NCI-H2196 (cell line): ENCODE measurements around the gene RNF7.
"Not testable (repeated sequence)": the region's sequence is repeated elsewhere in the genome, so short reads cannot be mapped to it uniquely, and the experiment has no call there.

Source experiments
- DNase-seq: peaks from one replicate; lab custom pipeline; 2025; ENCODE audit not compliant: unreplicated experiment; lab: John Stamatoyannopoulos, UW

The RNF7 gene

GRCh38 chr3:141738022-141738890 is at the start of gene RNF7:
Gene RNF7 (plus strand): TSS chr3:141738298. CDS start chr3:141738342, 44 bp downstream.
- peak; percentile 99 for DNase-seq

GRCh38 chr3:141690431-141691072 is 47.5 kb upstream of the RNF7 start:
- no peak for DNase-seq

- DNase-seq: not testable (repeated sequence)
Observed at GRCh38 chr3:141691471-141691870, 46.6 kb upstream of the RNF7 start.

GRCh38 chr3:141692973-141693372 is 45.1 kb upstream of the RNF7 start:
- DNase-seq: not testable (repeated sequence)

GRCh38 chr3:141699324-141699723 is 38.8 kb upstream of the RNF7 start:
- no peak for DNase-seq

GRCh38 chr3:141699897-141700296 is 38.2 kb upstream of the RNF7 start:
- no peak for DNase-seq

GRCh38 chr3:141703367-141703766 is 34.7 kb upstream of the RNF7 start:
- DNase-seq: not testable (repeated sequence)

GRCh38 chr3:141707741-141708203 is 30.3 kb upstream of the RNF7 start:
- DNase-seq: no peak

- no peak for DNase-seq
Observed at GRCh38 chr3:141708367-141708766, 29.7 kb upstream of the RNF7 start.

GRCh38 chr3:141709126-141709770 is 28.9 kb upstream of the RNF7 start:
- DNase-seq: no peak

- DNase-seq: no peak
Observed at GRCh38 chr3:141710121-141710520, 28.0 kb upstream of the RNF7 start.

- DNase-seq: no peak
Observed at GRCh38 chr3:141710888-141711616, 27.0 kb upstream of the RNF7 start.

GRCh38 chr3:141714671-141715070 is 23.4 kb upstream of the RNF7 start:
- DNase-seq: no peak

GRCh38 chr3:141722081-141722480 is 16.0 kb upstream of the RNF7 start:
- no peak for DNase-seq

- no peak for DNase-seq
Observed at GRCh38 chr3:141722648-141723047, 15.4 kb upstream of the RNF7 start.

GRCh38 chr3:141723255-141723654 is 14.8 kb upstream of the RNF7 start:
- DNase-seq: no peak

- no peak for DNase-seq
Observed at GRCh38 chr3:141724186-141724585, 13.9 kb upstream of the RNF7 start.

GRCh38 chr3:141725036-141725435 is 13.1 kb upstream of the RNF7 start:
- no peak for DNase-seq

- DNase-seq: no peak
Observed at GRCh38 chr3:141726483-141726882, 11.6 kb upstream of the RNF7 start.

GRCh38 chr3:141728355-141728892 is 9.7 kb upstream of the RNF7 start:
- no peak for DNase-seq

GRCh38 chr3:141729240-141729639 is 8.9 kb upstream of the RNF7 start:
- no peak for DNase-seq
